Thyroid gland (tissue), 4 donors: ENCODE measurements around the gene CSRNP3.

Experiments
- POLR2A ChIP-seq, 2 donors: fragments of 450-650 bp; IDR thresholded peaks; one replicate each; pipeline ENCODE4 v1.6.1; 2017; ENCODE audit warnings: antibody characterized with exemption in 2 of 2, mild to moderate bottlenecking in 2 of 2, moderate library complexity in 1 of 2
- TF ChIP-seq, protein P1 (sequence below), 6 experiments: fragments of 200-600 bp in 3 of 6; fragments of 450-650 bp in 3 of 6; sonication (generic) in 3 of 6; IDR thresholded peaks; one replicate each; pipeline ENCODE4 v1.5.1; 2016 to 2019; ENCODE audit warnings: antibody characterized with exemption in 6 of 6, mild to moderate bottlenecking in 2 of 6, inconsistent platforms in 1 of 6, moderate library complexity in 1 of 6

DNA sequence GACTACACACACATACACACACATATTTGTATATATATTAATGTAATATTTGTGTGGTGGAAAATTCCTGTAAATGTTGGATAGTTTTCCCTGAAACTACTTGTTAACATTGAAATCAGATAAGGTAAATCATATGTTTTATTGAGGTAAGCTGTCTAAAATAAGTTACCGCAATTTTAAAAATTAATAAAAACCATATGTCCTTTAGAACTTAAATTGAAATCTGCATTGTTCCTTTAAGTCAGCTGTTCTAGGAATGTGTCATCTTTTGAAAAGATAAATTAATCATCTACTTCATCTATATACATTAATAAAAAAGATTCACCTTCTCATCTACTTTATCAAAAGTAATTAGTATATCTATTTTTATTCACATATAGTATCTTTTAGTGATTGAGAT, 102.0 kb downstream of the CSRNP3 start:
- TF ChIP-seq, protein P1, sequence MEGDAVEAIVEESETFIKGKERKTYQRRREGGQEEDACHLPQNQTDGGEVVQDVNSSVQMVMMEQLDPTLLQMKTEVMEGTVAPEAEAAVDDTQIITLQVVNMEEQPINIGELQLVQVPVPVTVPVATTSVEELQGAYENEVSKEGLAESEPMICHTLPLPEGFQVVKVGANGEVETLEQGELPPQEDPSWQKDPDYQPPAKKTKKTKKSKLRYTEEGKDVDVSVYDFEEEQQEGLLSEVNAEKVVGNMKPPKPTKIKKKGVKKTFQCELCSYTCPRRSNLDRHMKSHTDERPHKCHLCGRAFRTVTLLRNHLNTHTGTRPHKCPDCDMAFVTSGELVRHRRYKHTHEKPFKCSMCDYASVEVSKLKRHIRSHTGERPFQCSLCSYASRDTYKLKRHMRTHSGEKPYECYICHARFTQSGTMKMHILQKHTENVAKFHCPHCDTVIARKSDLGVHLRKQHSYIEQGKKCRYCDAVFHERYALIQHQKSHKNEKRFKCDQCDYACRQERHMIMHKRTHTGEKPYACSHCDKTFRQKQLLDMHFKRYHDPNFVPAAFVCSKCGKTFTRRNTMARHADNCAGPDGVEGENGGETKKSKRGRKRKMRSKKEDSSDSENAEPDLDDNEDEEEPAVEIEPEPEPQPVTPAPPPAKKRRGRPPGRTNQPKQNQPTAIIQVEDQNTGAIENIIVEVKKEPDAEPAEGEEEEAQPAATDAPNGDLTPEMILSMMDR (IDR thresholded peaks at IDR 0.05) = no peak
- no peak for TF ChIP-seq POLR2A (IDR thresholded peaks at IDR 0.05)
